Activated B cell treated with CpG ODN at 0.5 μM for 24 hours (primary cell): Measurements from ENCODE around the gene RYR1. TPM values are rescaled to one million over a fixed set of nuclear protein-coding genes. Genes with fewer than 3 reads are reported as not detected.
A peak's percentile ranks its signal among the peaks of the same experiment; 100 is the strongest.

Experiments used
- ATAC-seq: fragments of 200-7000 bp; cut with Tn5 transposase; one replicate; pipeline ENCODE4 v1.10.0; 2021; ENCODE audit warnings: low read depth, mild to moderate bottlenecking, moderate library complexity
- CTCF ChIA-PET: fragments of 350-600 bp; sonication (Branson Sonifier 250); formaldehyde crosslinking; loops from one replicate; lab custom pipeline; 2021; ENCODE audit warnings: antibody characterized with exemption; lab: Charles Lee
- POLR2A ChIA-PET: fragments of 350-600 bp; sonication (Branson Sonifier 250); formaldehyde crosslinking; loops from one replicate; lab custom pipeline; 2021; ENCODE audit warnings: antibody characterized with exemption; lab: Charles Lee
- DNase-seq: peaks from one replicate; pipeline ENCODE4 v3.0.0; 2022
- H3K27ac Mint-ChIP-seq: one replicate; pipeline ENCODE4 v1.8.0; 2020; ENCODE audit warnings: mixed read lengths
- H3K27me3 Mint-ChIP-seq: one replicate; pipeline ENCODE4 v1.8.0; 2021; ENCODE audit warnings: mixed read lengths
- H3K36me3 Mint-ChIP-seq: one replicate; pipeline ENCODE4 v1.8.0; 2021; ENCODE audit warnings: low read depth, mixed read lengths
- H3K4me1 Mint-ChIP-seq: one replicate; pipeline ENCODE4 v1.8.0; 2021; ENCODE audit warnings: mixed read lengths
- H3K4me3 Mint-ChIP-seq: one replicate; pipeline ENCODE4 v1.8.0; 2020; ENCODE audit warnings: mild to moderate bottlenecking, mixed read lengths
- H3K9me3 Mint-ChIP-seq: one replicate; pipeline ENCODE4 v1.8.0; 2020; ENCODE audit warnings: mixed read lengths
- intact Hi-C: fragments of 100-400 bp; cut with micrococcal nuclease; formaldehyde crosslinking; loops from one replicate; pipeline ENCODE4 v1.15.1; 2024
- total RNA-seq: library from RNA; stranded (reverse); gene quantifications from 2 replicates; pipeline ENCODE4 v1.2.3, GENCODE V29; 2022
- TF ChIP-seq, protein P1 (sequence below): fragments of 200-600 bp; IDR thresholded peaks from one replicate; pipeline ENCODE4 v1.8.0; 2022; ENCODE audit warnings: antibody characterized with exemption, mild to moderate bottlenecking

Gene RYR1
- total RNA-seq, 1 donor from 2014 or later, result 4.1 TPM

DNA sequence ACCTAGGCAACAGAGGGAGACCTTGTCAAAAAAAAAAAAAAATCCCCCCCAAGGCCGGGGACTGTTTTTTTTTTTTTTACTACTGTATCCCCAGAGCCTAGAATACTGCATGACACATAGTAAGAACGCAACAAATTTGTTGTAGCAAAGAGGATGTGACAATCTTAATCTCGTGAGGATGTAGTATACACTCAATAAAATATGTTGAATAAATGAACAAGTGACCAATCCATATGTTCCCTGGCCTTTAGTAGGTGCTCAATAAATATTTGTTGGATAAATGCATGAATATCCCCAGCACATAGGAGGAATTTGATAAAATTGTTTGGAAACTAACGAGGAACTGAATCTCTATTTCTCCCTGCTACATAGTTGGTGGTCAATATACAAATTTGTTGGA, 108.5 kb downstream of the RYR1 start:
- H3K4me1 Mint-ChIP-seq, result peaks cover 23% of the 10 kb centered on the region
- no peaks in the 10 kb centered on the region for H3K36me3 Mint-ChIP-seq
- H3K4me3 Mint-ChIP-seq, result no peak overlapping the region
- H3K27ac Mint-ChIP-seq, result no peak overlapping the region
- ATAC-seq (no peak), DNase-seq (no peak)
- ChIA-PET POLR2A (interaction anchor here (0.7 kb wide), 1 partner anchor 95 kb away, joined by 3 read pairs; no protein-coding TSS in a partner anchor), CTCF (no interaction called here)
- intact Hi-C loops, result loop anchor here (10.0 kb wide), 1 partner anchor 193 kb away; no protein-coding TSS in a partner anchor
- H3K9me3 Mint-ChIP-seq, result no peaks in the 10 kb centered on the region
- TF ChIP-seq, protein P1, sequence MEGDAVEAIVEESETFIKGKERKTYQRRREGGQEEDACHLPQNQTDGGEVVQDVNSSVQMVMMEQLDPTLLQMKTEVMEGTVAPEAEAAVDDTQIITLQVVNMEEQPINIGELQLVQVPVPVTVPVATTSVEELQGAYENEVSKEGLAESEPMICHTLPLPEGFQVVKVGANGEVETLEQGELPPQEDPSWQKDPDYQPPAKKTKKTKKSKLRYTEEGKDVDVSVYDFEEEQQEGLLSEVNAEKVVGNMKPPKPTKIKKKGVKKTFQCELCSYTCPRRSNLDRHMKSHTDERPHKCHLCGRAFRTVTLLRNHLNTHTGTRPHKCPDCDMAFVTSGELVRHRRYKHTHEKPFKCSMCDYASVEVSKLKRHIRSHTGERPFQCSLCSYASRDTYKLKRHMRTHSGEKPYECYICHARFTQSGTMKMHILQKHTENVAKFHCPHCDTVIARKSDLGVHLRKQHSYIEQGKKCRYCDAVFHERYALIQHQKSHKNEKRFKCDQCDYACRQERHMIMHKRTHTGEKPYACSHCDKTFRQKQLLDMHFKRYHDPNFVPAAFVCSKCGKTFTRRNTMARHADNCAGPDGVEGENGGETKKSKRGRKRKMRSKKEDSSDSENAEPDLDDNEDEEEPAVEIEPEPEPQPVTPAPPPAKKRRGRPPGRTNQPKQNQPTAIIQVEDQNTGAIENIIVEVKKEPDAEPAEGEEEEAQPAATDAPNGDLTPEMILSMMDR, result no peak
- no peaks in the 10 kb centered on the region for H3K27me3 Mint-ChIP-seq

DNA sequence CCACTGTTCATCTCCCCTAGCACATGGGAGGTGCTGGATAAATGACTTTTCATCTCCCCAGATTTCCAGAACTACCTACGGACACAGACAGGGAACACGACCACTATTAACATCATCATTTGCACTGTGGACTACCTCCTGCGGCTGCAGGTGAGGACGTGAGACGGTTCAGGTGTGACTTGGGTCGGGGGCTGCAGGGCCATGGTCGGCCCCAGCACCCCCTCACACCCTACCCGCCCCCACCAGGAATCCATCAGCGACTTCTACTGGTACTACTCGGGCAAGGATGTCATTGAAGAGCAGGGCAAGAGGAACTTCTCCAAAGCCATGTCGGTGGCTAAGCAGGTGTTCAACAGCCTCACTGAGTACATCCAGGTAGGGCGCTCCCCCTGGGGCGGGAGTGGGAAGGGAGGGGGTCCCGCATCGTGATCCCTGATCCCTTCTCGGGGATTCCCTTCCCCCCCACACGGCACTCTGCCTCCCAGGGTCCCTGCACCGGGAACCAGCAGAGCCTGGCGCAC, 109.9 kb downstream of the RYR1 start:
- ATAC-seq, result no peak
- no peaks in the 10 kb centered on the region for H3K9me3 Mint-ChIP-seq
- CTCF ChIA-PET, result interaction anchor here (0.8 to 3.7 kb wide), 5 partner anchors 75 to 387 kb away, joined by 3 to 53 read pairs (median 7); partner anchors contain the start of genes ACTN4, FAM98C, MAP4K1 and MRPS12

DNA sequence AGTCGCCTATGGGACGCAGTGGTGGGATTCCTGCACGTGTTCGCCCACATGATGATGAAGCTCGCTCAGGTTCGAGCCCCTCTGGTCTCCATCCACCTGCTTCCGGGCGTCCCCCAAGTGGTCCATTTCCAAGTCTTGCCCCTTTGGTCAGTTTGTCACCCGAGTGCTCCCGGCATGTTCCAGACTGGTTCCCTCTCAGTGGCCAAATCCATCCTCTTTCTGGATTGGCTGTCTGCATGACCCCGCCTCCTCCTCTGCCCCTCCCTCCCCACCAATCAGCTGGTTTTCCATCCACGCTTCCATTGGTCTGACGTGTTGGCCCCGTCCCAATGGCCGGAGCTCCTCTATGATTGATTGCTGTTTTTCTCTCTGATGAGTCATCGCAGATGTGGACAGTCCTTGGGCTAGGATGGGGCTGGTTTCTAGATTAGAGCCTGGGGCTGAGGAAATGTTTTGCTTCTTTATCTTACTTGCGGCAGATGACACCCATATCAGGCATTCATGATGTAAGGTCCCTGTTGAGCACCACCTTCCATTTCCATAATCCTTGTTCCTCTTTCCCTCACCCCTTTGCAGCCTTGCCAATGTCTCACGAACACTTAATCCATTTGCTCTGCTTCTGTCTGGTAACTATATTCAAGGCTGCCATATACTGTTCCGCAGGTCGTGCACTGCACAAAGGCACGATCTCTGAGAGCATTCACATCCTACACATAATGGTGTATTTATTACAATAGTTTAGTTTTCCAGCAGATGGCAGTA, 110.5 kb downstream of the RYR1 start:
- intact Hi-C loops, result loop anchor here (1.0 to 10.0 kb wide), 5 partner anchors 74 to 386 kb away; partner anchors contain the start of genes FAM98C, MRPS12 and SARS2
- Mint-ChIP-seq H3K27me3 (no peaks in the 10 kb centered on the region), H3K27ac (peak overlapping the region; percentile 1), H3K4me1 (peaks cover 35% of the 10 kb centered on the region), H3K9me3 (no peaks in the 10 kb centered on the region), H3K36me3 (no peaks in the 10 kb centered on the region), H3K4me3 (peak overlapping the region; percentile 11)
- TF ChIP-seq, protein P1, result peak; percentile 41
- POLR2A ChIA-PET, result interaction anchor here (1.0 to 2.0 kb wide), 2 partner anchors 74 to 90 kb away, joined by 4 to 17 read pairs; partner anchors contain the start of gene MAP4K1
- CTCF ChIA-PET, result interaction anchor here (0.7 to 3.7 kb wide), 8 partner anchors 18 to 387 kb away, joined by 3 to 53 read pairs (median 4); partner anchors contain the start of genes ACTN4, FAM98C, MAP4K1 and MRPS12
- ATAC-seq (peak; percentile 65), DNase-seq (no peak)

More for the DNA sequence above, 109.9 kb downstream of the RYR1 start:
- intact Hi-C loops, result loop anchor here (10.0 kb wide), 1 partner anchor 191 kb away; no protein-coding TSS in a partner anchor
- H3K4me1 Mint-ChIP-seq, result peaks cover 36% of the 10 kb centered on the region
- TF ChIP-seq, protein P1, result no peak
- H3K27ac Mint-ChIP-seq, result no peak overlapping the region
- no peaks in the 10 kb centered on the region for H3K36me3 Mint-ChIP-seq
- no peaks in the 10 kb centered on the region for H3K27me3 Mint-ChIP-seq
- POLR2A ChIA-PET, result interaction anchor here (1.0 to 2.0 kb wide), 2 partner anchors 75 to 90 kb away, joined by 4 to 17 read pairs; partner anchors contain the start of gene MAP4K1
- DNase-seq, result no peak
- H3K4me3 Mint-ChIP-seq, result no peak overlapping the region

DNA sequence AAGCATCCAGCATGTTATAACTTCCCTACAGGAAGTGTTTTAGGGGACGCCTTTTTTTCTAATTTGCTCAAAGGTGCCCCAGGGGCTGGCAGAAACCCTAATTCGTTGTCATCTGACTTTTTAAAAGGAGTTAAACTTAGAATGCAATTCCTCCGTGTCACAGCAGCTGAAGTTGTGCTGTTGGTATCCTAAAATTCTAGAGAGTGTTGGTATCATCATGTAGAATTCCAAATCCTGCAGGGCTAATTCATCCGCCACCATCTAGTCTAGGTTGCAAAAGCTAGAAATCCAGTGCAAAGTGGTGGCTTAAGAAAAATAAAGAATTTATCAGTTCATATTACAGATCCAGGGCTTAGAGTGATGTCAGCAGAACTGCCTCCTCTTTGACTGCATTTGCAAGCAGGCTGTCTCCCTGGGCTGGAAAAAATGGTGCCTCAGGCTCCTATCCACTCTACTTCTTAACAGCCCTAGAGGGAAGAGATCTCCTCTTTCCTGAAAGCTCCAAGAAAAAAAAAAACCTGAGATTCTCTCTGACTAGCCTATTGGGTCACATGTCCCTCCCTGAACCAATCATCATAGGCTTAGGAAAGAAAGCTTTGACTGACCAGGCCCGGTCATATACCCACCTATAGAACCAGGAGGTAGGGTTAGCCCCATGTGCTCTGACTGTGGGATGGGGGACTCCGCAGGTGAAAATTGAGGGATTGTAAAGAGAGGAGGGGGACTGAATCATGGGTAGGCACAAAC, 111.3 kb downstream of the RYR1 start:
- Mint-ChIP-seq H3K9me3 (no peaks in the 10 kb centered on the region), H3K36me3 (no peaks in the 10 kb centered on the region), H3K4me1 (peaks cover 33% of the 10 kb centered on the region), H3K27me3 (no peaks in the 10 kb centered on the region), H3K27ac (peak overlapping the region; percentile 46), H3K4me3 (no peak overlapping the region)
- POLR2A ChIA-PET, result interaction anchor here (0.6 to 2.0 kb wide), 5 partner anchors 15 to 287 kb away, joined by 4 to 17 read pairs (median 4); partner anchors contain the start of gene MAP4K1
- ATAC-seq, result no peak
- CTCF ChIA-PET, result interaction anchor here (0.7 to 3.7 kb wide), 10 partner anchors 17 to 783 kb away, joined by 3 to 53 read pairs (median 4); partner anchors contain the start of genes ACTN4, FAM98C, MAP4K1 and MRPS12
- intact Hi-C loops, result loop anchor here (1.0 to 10.0 kb wide), 5 partner anchors 74 to 386 kb away; partner anchors contain the start of genes FAM98C, MRPS12 and SARS2
- TF ChIP-seq, protein P1, result peak; percentile 4
- DNase-seq, result no peak
